Measurements from ENCODE around the gene ATP13A5. TPM values are rescaled to one million over a fixed set of nuclear protein-coding genes. Genes with fewer than 3 reads are reported as not detected.
A peak's percentile ranks its signal among the peaks of the same experiment; 100 is the strongest.

ATP13A5 gene
- total RNA-seq, 2 donors from 2014 or later = 0.59 TPM; not detected in 1

DNA sequence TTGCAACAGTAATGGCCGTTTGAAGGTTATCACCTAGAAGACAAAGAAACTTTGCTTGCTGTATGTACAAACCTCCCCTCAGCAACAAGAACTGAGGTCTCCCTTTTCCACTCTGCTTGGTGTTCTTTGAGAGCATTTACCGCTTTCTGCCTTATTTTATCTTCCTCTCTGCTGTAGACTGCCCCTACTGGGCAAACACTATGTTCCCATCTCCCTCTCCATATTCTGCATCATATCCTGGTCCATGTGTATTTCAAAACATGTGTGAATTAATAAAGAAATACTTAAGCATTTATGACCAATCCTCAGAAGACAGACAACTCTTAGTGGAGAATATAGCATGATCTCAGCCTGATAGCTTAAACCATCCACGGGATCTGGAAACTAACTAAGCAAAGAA, 64.4 kb downstream of the ATP13A5 start:
- no peaks in the 10 kb centered on the region for H3K27me3 Mint-ChIP-seq (ENCODE audit: insufficient read depth)

DNA sequence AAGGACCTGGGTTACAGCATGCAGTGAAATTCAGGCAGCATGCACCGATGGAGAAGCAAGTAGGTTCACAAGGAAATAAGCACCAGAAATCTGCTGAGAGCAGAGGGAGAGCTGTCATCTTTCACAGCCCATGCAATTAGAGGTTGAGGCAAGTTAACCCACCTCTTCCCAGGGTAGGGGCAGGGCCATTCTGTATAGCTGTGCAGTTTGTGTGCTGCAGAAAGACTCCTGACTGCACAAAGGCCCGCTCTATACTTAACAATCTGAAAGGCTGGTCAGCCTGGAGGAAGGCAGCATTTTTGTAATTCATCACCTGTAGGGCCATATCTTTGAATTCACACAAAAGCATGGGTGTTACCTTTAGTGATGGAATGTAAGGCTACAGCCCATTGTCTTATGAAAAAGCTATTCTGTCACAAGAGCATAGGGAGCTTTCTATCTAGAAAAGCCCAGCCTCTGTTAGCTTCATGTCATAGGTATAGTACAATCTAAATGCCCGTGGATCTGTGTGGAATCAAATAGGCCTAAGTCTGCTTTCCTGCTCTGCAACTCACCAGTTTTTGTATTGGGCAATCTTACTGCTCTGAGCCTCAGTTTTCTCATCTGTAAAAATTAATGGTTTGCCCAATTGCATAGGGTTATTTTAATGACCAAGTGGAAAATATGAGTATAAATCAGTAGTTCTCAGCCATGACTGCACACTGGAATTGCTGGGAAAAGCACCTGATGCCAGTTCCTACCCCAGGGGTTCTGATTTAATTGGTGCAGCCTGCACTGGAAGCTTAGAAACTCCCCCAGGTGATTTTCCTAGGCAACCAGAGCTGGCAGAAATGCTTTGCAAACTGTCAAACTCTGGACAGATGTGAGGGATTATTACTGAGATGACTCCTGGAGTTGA, 65.2 kb downstream of the ATP13A5 start:
- Histone ChIP-seq H3K9ac (ENCODE audit: extremely low read depth, low read length, poor library complexity, severe bottlenecking) (no peak overlapping the region), H3K4me1 (ENCODE audit: control insufficient read depth, insufficient read depth, low read length) (peaks cover 3% of the 10 kb centered on the region), H3K27me3 (ENCODE audit: control insufficient read depth, insufficient read depth, low read length, poor library complexity, severe bottlenecking) (no peaks in the 10 kb centered on the region), H3K4me3 (ENCODE audit: low read length) (no peak overlapping the region), H3K9me3 (ENCODE audit: control insufficient read depth, low read length) (no peaks in the 10 kb centered on the region), H3K36me3 (ENCODE audit: control insufficient read depth, insufficient read depth, low read length) (no peaks in the 10 kb centered on the region), H3K27ac (ENCODE audit: low read depth, low read length) (no peak overlapping the region)
- Mint-ChIP-seq H3K9me3 (no peaks in the 10 kb centered on the region), H3K27me3 (ENCODE audit: insufficient read depth) (no peaks in the 10 kb centered on the region), H3K27ac (no peak overlapping the region), H3K4me1 (peaks cover 6% of the 10 kb centered on the region), H3K4me3 (no peak overlapping the region), H3K36me3 (ENCODE audit: low read depth) (no peaks in the 10 kb centered on the region)
- TF ChIP-seq, protein P1, sequence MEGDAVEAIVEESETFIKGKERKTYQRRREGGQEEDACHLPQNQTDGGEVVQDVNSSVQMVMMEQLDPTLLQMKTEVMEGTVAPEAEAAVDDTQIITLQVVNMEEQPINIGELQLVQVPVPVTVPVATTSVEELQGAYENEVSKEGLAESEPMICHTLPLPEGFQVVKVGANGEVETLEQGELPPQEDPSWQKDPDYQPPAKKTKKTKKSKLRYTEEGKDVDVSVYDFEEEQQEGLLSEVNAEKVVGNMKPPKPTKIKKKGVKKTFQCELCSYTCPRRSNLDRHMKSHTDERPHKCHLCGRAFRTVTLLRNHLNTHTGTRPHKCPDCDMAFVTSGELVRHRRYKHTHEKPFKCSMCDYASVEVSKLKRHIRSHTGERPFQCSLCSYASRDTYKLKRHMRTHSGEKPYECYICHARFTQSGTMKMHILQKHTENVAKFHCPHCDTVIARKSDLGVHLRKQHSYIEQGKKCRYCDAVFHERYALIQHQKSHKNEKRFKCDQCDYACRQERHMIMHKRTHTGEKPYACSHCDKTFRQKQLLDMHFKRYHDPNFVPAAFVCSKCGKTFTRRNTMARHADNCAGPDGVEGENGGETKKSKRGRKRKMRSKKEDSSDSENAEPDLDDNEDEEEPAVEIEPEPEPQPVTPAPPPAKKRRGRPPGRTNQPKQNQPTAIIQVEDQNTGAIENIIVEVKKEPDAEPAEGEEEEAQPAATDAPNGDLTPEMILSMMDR (conservative IDR thresholded peaks at IDR 0.05) = no peak
- no peak for DNase-seq
- 87 to 96% methylated on average over 3 of the region's 3 CpGs for WGBS, 2 experiments (ENCODE audit: insufficient coverage in 1 of 2, insufficient read length in 1 of 2)

More for the DNA sequence above, 64.4 kb downstream of the ATP13A5 start:
- H3K27ac ChIP-seq (ENCODE audit: low read depth, low read length) = no peak overlapping the region
- no peak overlapping the region for H3K4me3 Mint-ChIP-seq
- TF ChIP-seq, protein P1 (conservative IDR thresholded peaks at IDR 0.05) = peak; percentile 69
- H3K9ac ChIP-seq (ENCODE audit: extremely low read depth, low read length, poor library complexity, severe bottlenecking) = no peak overlapping the region
- H3K4me3 ChIP-seq (ENCODE audit: low read length) = no peak overlapping the region
- H3K36me3 ChIP-seq (ENCODE audit: control insufficient read depth, insufficient read depth, low read length) = no peaks in the 10 kb centered on the region
- WGBS, 2 experiments (ENCODE audit: insufficient coverage in 1 of 2, insufficient read length in 1 of 2) = 87 to 95% methylated on average over 3 of the region's 3 CpGs
- H3K27me3 ChIP-seq (ENCODE audit: control insufficient read depth, insufficient read depth, low read length, poor library complexity, severe bottlenecking) = no peaks in the 10 kb centered on the region
- no peaks in the 10 kb centered on the region for H3K36me3 Mint-ChIP-seq (ENCODE audit: low read depth)
- no peak for DNase-seq
- H3K9me3 ChIP-seq (ENCODE audit: control insufficient read depth, low read length) = no peaks in the 10 kb centered on the region
- peaks cover 6% of the 10 kb centered on the region for H3K4me1 Mint-ChIP-seq
- peaks cover 3% of the 10 kb centered on the region for H3K4me1 ChIP-seq (ENCODE audit: control insufficient read depth, insufficient read depth, low read length)
- H3K27ac Mint-ChIP-seq = no peak overlapping the region
- no peaks in the 10 kb centered on the region for H3K9me3 Mint-ChIP-seq

DNA sequence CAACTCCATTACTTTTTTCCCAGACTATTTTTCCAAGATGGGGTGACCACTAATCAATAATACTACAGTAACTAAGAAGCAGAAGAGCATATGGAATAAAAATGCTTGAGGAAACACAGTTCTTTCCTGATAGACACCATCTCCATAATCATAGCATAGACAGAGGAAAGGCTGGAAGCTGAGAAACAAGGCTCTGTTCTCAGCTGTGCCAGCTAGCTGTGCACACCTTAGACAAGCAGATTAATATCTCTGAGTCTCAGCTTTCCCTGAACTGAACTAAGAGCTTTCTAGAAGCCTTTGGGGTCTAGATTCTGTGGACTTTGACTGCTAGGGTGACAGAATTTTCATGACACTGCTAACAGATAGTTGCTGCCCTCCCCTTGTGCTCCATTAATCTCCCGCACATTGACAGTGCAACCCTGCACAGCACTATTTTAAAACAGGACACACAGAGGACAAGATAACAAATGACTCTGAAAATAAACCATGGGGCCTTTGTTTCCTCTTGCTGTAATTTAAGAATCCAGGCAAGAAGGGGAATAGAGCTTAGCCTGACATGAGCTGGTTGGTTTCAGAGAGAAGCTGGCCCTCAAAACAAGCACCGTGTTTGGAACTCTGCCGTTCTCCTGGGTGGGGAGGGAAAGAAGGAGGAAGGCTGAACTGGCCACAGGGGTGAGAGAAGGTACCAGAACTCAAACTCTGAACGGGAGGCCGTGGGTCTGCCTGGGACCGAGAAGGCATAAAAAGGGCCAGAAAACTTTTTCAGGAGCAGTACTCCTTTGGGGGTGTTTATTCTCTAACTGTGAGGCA, 67.4 kb downstream of the ATP13A5 start:
- H3K27me3 ChIP-seq (ENCODE audit: control insufficient read depth, insufficient read depth, low read length, poor library complexity, severe bottlenecking) = no peaks in the 10 kb centered on the region
- 93 to 100% methylated on average over 3 to 6 of the region's 6 CpGs for WGBS, 2 experiments (ENCODE audit: insufficient coverage in 1 of 2, insufficient read length in 1 of 2)
- peaks cover 3% of the 10 kb centered on the region for H3K4me1 ChIP-seq (ENCODE audit: control insufficient read depth, insufficient read depth, low read length)

More for the DNA sequence above, 67.4 kb downstream of the ATP13A5 start:
- H3K36me3 Mint-ChIP-seq (ENCODE audit: low read depth) = no peaks in the 10 kb centered on the region
- Histone ChIP-seq H3K27ac (ENCODE audit: low read depth, low read length) (no peak overlapping the region), H3K9me3 (ENCODE audit: control insufficient read depth, low read length) (no peaks in the 10 kb centered on the region), H3K4me3 (ENCODE audit: low read length) (no peak overlapping the region), H3K9ac (ENCODE audit: extremely low read depth, low read length, poor library complexity, severe bottlenecking) (no peak overlapping the region), H3K36me3 (ENCODE audit: control insufficient read depth, insufficient read depth, low read length) (no peaks in the 10 kb centered on the region)
- H3K4me1 Mint-ChIP-seq = peaks cover 6% of the 10 kb centered on the region
- H3K27me3 Mint-ChIP-seq (ENCODE audit: insufficient read depth) = no peaks in the 10 kb centered on the region
- no peaks in the 10 kb centered on the region for H3K9me3 Mint-ChIP-seq
- H3K27ac Mint-ChIP-seq = no peak overlapping the region
- no peak overlapping the region for H3K4me3 Mint-ChIP-seq
- TF ChIP-seq, protein P1 (conservative IDR thresholded peaks at IDR 0.05) = no peak
- no peak for DNase-seq

Data from endodermal cell (in vitro differentiated cells).